ENCODE results near the gene KASH5.
"Not testable (repeated sequence)": the region's sequence is repeated elsewhere in the genome, so short reads cannot be mapped to it uniquely, and the experiment has no call there.

The KASH5 gene

GRCh38 chr19:49459388-49459787 lies 71.3 kb downstream of the KASH5 start:
- TF ChIP-seq CTCF (IDR thresholded peaks at IDR 0.05; ENCODE audit: insufficient read depth, low read depth, low read length, missing control alignments): no peak
- H3K4me3 ChIP-seq (ENCODE audit: low read length): no peak overlapping the region
- no peak for DNase-seq (ENCODE audit: low read depth)

- DNase-seq (ENCODE audit: low read depth); H3K4me3 ChIP-seq (ENCODE audit: low read length): not testable (repeated sequence)
Measured at GRCh38 chr19:49461130-49461529, 73.1 kb downstream of the KASH5 start.

GRCh38 chr19:49461656-49462055 lies 73.6 kb downstream of the KASH5 start:
- no peak for TF ChIP-seq CTCF (IDR thresholded peaks at IDR 0.05; ENCODE audit: insufficient read depth, low read depth, low read length, missing control alignments)
- H3K4me3 ChIP-seq (ENCODE audit: low read length): no peak overlapping the region
- DNase-seq (ENCODE audit: low read depth): no peak

- DNase-seq (ENCODE audit: low read depth): no peak
- no peak for TF ChIP-seq CTCF (IDR thresholded peaks at IDR 0.05; ENCODE audit: insufficient read depth, low read depth, low read length, missing control alignments)
- H3K4me3 ChIP-seq (ENCODE audit: low read length): no peak overlapping the region
Measured at GRCh38 chr19:49462492-49462891, 74.4 kb downstream of the KASH5 start.

- no peak for TF ChIP-seq CTCF (IDR thresholded peaks at IDR 0.05; ENCODE audit: insufficient read depth, low read depth, low read length, missing control alignments)
- no peak for DNase-seq (ENCODE audit: low read depth)
- H3K4me3 ChIP-seq (ENCODE audit: low read length): no peak overlapping the region
Measured at GRCh38 chr19:49463960-49464740, 76.1 kb downstream of the KASH5 start.

GRCh38 chr19:49465371-49465770 lies 77.3 kb downstream of the KASH5 start:
- TF ChIP-seq CTCF (IDR thresholded peaks at IDR 0.05; ENCODE audit: insufficient read depth, low read depth, low read length, missing control alignments): no peak
- H3K4me3 ChIP-seq (ENCODE audit: low read length): no peak overlapping the region
- DNase-seq (ENCODE audit: low read depth): no peak

Measured in epithelial cell of esophagus (primary cell).